NCI-H748 (cell line): ENCODE measurements around the gene CDK3.
A peak's percentile ranks its signal among the peaks of the same experiment; 100 is the strongest.
"Not testable (repeated sequence)": the region's sequence is repeated elsewhere in the genome, so short reads cannot be mapped to it uniquely, and the experiment has no call there.

Experiments used
- DNase-seq: peaks from one replicate; lab custom pipeline; 2025; ENCODE audit not compliant: unreplicated experiment; lab: John Stamatoyannopoulos, UW

CDK3 gene

DNA sequence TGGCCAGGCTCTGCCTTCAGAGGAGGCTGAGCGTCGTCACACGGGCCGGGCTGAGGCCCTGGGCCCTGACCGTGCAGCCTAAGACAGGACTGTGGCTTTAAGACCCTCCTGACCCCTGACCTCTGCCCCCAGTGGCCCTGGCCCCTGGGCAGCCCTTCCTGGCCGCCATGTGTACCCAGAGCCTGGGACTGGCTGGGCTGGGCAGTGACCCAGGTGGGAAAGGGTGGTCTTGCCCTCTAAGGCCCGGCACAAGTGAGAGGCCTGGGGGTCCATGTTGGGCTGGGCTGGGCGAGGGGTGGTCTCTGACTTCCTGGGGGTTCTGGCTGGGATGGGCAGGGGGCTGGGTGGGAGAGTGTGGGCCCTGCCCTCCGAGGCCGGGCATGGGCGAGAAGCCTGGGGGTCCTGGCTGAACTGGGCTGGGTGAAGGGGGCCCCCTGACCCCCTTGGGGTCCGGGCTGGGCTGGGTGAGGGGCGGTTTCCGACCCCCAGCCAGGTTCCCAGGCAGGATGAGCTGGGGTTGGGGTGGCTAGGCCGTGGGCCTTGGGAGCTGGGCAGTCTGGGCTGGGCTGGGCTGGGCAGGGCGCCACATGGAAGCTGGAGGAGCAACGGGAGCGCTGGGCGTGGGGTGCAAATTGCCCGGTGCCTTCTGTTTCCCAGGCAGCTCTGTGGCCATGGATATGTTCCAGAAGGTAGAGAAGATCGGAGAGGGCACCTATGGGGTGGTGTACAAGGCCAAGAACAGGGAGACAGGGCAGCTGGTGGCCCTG is at the start of gene CDK3:
TSS of gene CDK3 (plus strand) at position 101 of the 767 bp plus-strand sequence. CDS start at position 672, 571 bp downstream.
- DNase-seq = no peak

DNA sequence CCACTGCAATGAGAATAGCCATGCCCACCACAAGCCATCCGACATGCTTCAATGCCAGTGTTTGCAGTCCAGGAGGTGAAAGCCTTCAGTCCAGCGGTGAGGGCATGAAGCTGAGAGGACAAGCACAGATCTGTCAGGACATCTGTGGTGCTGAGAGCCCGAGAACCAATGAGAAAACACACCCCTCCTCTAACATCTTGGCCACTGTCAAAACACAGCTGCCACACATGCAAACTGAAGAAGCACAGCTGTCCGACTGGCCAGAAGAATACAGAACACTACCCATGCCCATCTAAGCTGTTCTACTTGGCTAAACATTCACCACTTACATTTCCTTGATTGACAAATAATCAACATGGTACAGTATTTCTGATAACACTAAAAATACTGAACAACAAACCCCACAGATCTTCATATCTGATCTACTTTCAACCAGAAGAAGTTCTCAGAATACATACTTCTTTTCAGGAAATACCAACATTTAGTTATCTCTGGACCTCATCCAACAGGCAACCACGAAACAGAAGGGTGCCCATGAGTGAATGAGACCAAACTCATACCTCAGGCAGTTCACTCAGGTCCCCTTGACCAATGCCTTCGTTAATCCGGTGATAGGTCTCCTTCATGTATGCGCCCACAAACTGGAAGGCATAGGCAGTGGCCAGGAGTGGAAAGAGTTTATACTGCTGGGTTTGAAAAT is 49.6 kb upstream of the CDK3 start:
- DNase-seq = no peak

DNA sequence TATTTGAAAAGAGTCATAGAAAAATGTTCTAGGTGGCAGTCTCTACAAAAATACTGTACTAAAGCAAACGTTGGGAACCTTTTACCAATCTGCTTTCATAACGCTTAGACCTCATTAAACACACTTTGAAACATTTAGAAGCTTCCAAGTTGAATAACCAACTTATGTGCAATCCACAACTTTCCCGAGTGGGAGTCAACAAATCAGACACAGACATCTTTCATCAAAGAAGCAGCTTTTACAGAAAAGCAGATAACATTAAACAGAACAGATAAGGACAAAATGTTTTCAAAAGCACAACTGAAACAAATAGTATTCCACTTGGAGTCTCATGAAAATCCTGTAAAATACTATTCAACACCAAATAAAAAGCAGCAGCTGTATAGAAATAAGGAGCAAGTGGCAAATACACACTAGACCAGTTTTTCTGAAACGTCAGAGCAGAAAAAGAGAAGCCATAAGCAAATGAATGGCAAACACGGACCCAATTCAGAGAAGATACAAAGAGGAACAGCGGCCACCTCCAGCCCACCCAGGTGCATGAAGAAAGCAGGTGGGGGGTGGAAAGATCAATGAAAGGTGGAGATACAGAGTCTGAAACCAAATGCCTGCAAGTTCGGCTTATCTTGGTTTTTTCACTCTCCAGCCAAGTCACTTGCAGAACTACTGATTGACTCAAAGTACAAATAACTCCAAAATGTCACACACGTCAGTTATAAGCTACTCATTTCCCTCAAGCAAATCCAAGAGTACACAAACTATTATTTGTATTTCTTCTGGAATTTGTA is 41.4 kb upstream of the CDK3 start:
- no peak for DNase-seq

DNA sequence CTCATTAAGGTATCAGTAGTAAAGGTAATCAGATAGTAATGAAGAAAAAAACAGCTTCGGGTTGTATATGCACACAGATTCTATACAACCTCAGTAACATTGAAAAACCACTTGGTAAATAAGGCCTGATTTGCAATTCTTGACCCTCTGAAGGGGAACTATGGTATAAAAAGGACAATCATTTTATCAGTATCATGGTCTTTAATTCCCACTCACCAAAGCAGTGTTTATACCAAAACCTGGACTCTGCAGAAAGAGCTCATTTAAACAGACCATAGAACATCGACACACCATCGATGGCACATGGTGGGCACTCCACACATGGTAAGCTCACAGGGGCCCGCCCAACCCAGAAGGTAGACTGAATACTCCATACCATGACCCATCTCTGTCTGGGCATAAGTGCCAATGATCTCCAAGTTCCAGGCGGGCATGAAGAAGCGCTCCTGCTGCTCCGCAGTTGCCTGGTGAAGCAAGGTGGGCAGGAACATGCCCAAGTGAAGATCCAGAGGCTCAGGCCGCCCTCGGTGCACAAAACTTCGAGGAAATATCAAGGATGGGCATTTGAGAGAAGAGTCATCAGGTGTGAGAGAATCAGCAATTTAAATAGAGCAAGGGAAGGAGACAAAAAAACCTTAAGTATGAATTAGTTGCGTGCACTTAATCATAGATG is 40.7 kb upstream of the CDK3 start:
- DNase-seq = no peak

DNA sequence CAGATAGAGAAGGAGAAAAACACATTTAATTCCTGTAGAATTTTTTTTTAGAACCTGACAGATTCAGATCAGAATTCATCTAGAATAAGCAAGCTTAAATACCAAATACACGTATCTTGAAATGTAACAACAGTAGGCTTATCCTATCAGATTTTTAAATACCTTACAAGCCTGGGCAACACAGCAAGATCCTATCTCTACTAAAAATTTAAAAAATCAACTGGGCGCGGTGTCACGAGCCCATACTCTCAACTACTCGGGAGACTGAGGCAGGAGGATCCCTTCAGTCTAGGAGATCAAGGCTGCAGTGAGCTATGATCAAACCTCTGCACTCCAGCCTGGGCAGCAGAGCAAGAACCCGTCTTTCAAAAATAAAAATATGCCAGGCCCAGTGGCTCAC is 35.2 kb upstream of the CDK3 start:
- DNase-seq = no peak

DNA sequence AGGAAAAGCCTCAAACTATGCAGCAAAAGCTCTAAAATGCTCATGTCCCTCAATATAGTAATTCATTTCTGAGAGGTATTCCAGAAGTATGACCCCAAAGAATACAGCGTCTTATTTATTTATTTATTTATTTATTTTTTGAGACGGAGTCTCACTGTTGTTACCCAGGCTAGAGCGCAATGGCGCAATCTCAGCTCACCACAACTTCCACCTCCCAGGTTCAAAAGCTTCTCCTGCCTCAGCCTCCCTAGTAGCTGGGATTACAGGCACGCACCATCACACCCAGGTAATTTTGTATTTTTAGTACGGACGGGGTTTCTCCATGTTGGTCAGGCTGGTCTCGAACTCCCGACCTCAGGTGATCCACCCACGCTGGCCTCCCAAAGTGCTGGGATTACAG is 31.6 kb upstream of the CDK3 start:
- not testable (repeated sequence) for DNase-seq

DNA sequence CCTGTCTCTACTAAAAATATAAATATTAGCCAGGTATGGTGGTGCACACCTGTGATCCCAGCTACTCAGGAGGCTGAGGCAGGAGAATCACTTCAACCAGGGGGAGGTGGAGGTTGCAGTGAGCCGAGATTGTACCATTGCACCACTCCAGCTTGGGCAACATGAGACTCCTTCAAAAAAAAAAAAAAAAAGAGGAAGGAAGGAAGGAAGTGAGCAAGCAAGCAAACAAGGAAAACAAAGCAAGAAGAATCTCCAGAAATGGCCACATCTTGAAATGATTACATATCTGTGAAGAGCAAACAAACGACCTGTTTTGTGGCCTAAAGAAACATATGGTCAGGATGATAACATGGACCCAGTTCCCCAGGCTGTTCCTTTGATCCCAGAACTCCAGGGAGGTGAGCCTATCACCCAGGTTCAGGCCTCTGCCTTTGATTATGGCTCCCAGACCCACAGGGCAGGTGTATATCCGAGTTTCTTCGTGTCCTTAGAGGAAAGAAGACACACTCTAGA is 30.6 kb upstream of the CDK3 start:
- no peak for DNase-seq

DNA sequence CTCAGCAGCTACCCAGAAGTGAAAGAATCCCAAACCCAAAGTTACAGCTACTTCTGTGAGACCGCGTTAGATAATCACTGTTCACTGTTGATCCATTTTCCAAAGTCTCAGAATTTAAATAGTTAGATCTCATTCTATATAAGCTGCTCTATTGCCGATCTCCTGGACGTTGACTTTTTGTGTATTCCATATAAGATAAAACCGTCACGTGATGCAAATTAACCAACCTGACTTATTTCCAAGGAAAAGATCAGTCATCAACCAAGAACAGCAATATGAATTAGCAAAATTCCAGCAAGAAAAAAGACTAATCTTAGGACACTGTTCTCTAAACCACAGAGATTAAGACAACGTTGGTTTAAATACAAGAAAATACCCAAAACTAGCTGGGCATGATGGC is 30.0 kb upstream of the CDK3 start:
- DNase-seq = no peak

DNA sequence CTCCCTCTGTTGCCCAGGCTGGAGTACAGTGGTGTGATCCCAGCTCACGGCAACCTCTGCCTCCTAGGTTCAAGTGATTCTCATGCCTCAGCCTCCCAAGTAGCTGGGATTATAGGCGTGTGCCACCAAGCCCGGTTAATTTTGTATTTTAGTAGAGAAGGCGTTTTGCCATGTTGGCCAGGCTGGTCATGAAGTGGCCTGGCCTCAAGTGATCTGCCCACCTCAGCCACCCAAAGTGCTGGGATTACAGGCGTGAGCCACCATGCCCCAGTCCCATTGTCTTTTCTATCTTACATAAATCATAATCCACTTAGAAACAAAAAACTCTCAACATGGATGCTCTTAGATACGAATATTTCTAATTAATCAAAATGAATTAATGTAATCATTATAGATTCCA is 25.5 kb upstream of the CDK3 start:
- DNase-seq = not testable (repeated sequence)

DNA sequence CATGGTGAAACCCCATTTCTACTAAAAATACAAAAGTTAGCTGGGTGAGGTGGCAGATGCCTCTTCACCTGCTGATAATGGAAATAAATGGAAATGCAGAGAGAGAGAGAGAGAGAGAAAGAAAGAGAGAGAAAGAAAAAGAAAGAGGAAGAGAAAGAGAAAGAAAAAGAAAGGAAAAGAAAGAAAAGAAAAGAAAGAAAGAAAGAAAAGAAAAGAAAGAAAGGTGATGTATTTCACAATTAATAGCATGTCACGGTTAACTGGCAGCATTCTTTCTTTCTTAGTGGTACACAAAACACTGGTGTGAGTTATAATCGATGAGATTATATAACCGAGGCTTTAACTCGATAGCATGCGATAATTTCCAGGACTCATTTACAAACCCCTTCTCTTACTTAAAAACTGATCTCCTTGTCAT is 24.9 kb upstream of the CDK3 start:
- DNase-seq = no peak

DNA sequence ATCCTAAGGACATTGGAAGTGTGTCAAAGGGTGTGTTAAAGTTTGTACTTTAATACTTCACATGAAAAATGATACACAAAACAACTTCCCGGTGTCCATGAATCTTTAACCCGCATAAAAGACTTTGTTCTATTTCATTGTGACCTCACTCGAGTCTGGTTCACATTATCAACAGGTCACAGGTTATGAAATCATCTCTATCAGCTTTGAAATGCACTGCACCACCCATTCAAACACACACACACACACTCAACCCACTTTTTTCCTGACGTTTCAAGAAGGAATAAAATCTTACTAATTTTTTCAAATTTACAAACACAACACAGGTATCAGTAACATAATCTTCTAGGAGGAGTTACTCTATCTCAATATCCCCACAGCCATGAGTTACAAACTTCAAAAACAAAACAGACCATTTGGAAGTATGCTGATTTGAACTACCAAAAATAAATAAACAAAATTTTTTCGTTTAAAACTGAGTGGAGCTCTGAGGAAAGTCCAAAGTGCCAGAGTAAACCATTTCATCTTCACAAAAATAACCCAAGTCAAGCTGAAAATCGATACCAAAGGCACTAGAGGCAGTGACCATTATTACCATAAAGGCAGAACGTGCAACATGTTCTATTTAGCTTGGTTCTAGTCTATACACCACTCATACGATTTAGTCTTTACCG is 24.3 kb upstream of the CDK3 start:
- no peak for DNase-seq

DNA sequence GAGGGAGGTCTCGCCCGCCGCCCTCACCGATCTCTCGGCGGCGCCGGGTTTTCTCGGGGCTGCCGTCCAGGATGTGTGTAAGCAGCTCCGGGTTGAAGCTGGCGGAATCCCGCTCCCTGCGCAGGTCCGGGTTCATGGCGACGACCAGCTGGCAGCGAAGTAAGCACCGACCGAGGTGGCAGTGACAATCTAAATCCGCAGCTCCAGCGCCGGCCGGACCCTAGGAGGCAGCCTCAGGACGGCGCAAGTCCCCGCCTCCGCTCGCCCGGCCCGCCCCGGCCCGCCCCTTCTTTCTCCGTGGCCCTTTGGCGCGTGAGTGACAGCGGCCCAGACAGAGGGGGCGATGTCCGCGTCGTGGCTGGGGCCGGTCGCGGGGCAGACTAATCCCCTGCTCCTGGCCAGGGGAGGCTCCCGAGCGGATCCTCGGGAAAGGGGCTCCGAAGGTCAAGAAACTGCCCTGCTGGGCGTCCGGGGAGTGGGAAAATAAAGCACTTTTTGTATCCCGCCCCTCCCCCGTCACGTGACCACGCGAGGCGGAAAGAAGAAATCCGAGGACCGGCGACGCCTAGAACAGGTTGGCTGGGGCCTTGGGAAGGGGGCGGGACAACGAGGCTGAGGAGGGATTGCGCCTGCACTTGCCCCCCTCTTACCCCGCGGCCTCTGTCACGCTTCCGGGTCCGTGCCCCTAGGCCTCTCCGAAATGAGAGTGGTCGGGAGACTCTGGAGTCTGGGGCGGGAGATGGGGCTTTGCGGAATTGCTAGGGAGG is 21.5 kb upstream of the CDK3 start, which contains the start of the genes ACOX1 and TEN1:
TSS of gene ACOX1 (minus strand) at position 229 of the 767 bp plus-strand sequence. CDS start at position 136, 93 bp downstream.
TSS of gene TEN1 (plus strand) at position 303 of the 767 bp plus-strand sequence. CDS start 6,953 bp downstream, outside the sequence.
- peak; percentile 95 for DNase-seq

DNA sequence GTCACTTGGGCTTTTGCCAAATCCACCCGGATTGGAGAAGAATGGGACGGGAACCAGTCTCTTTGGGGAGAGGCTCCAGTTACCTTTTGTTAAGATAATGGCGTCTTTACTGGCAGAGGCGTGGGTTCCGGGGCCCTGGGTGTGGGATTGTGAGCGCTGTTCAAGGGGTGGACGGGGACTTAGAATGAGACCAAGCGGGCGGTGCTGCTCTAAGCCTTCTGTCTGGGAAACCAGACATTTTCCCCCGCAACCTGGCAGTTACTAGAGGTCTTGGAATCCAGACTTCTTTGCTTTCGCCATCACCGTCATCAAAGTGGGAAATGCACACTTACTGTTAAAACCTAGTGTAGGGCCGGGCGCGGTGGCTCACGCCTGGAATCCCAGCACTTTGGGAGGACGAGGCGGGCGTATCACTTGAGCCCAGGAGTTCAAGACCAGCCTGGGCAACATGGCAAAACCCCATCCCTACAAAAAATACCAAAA is 20.9 kb upstream of the CDK3 start:
- no peak for DNase-seq

DNA sequence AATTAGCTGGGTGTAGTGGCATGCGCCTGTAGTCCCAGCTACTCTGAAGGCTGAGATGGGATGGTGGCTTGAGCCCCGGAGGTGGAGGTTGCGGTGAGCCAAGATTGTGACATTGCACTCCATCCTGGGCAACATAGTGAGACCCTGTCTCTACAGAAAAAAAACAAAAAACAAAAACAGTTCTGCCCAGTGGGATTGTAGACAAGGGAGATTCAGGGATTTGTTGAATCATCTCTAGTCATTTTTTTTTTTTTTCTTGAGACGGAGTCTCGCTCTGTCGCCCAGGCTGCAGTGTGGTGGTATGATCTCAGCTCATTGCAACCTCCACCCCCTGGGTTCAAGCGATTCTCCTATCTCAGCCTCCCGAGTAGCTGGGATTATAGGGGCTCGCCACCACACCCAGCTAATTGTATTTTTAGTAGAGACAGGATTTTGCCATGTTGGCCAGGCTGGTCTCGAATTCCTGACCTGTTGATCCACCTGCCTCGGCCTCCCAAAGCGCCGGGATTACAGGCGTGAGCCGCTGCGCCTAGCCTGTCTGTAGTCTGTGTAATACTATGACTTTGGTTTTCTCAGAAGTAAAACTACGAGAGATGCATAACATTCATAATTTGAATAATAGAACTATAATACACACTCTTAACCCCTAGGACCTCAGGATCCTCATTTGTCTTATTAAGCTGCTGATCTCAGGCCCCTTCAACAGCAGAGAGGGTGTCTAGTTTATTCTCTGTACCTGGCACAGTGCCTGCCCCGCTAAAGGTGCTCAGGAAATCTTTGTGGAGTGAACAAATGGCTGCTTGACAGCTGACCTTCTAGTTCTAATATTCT is 20.3 kb upstream of the CDK3 start:
- DNase-seq = no peak

DNA sequence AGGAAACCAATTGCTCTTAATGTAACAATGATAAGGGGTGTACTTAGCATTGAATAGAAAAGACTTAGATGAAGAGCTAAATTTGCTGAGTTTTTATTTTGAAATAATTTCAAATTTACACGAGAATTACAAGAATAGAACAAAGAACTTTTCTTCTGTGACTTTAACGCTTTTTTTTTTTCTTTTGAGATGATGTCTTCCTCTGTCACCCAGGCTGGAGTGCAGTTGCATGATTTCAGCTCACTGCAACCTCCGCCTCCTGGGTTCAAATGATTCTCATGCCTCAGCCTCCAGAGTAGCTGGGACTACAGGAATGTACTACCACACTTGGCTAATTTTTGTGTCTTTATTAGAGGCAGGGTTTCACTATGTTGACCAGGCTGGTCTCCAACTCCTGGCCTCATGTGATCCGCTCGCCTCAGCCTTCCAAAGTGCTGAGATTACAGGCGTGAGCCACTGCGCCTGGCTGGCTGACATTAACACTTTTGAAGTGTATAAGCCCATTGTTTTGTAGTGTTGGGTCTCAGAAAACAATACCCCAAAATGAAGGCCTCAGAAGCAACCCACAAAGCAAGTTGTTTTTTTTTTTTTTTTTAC is 19.5 kb upstream of the CDK3 start:
- DNase-seq = no peak

DNA sequence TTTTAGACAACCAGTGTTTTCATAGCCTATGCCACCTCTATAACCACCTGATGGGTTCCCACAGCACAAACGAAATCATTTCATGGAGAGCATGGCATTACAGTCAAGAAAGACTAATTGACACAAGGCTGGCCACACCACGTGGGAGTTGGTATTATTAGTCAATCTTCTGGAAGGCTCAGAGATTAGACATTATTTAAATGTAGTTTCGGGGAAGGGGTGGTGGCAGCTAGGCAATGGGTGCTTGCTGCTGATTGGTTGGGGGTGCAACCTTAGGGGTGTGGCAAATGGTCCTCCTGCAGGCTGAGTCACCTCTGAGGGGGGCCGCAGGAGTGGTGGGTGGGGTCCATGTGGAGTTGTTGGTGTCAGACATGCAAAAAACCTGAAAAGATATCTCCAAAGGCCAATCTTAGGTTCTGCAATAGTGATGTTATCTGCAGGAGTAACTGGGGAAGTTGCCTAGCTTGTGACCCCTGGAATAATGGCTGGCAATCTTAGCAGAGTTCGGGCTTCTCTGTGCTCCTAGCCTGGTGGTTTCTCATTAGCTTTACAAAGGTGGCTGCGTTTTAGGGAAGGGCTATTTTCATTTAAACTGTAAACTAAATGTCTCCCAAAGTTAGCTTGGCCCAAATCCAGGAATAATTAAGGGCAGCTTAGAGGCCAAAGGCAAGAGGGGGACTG is 17.0 kb upstream of the CDK3 start:
- DNase-seq = no peak

DNA sequence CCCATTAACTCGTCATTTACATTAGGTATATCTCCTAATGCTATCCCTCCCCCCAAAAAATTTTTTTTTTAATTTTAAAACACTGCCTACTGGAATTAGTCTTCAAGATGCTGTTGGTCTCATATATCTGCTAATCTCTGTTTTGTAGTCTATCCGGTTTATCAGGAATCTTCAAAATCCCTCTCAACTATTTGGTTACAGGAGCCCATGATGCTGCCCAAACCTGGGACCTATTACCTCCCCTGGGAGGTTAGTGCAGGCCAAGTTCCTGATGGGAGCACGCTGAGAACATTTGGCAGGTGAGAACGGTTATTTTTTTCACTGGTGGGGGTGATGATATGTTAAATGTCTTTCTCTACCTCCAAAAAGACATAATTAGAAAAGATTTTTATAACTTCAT is 14.7 kb upstream of the CDK3 start:
- DNase-seq = no peak
